AG10803 (cell line): ENCODE data around the gene DNTT.

ENCODE experiments used
- DNase-seq: peaks from one replicate; pipeline ENCODE4 v3.0.0; 2010; ENCODE audit warnings: low read depth
- H3K4me3 ChIP-seq: 2 replicates; pipeline ENCODE4 v1.5.1; 2011; ENCODE audit warnings: mild to moderate bottlenecking, low read length, control low read depth
- TF ChIP-seq, protein P1 (sequence below): conservative IDR thresholded peaks from 2 replicates; pipeline ENCODE4 v1.5.1; 2011; ENCODE audit warnings: mild to moderate bottlenecking, low read length, control low read depth, inconsistent platforms

The DNTT gene

DNA sequence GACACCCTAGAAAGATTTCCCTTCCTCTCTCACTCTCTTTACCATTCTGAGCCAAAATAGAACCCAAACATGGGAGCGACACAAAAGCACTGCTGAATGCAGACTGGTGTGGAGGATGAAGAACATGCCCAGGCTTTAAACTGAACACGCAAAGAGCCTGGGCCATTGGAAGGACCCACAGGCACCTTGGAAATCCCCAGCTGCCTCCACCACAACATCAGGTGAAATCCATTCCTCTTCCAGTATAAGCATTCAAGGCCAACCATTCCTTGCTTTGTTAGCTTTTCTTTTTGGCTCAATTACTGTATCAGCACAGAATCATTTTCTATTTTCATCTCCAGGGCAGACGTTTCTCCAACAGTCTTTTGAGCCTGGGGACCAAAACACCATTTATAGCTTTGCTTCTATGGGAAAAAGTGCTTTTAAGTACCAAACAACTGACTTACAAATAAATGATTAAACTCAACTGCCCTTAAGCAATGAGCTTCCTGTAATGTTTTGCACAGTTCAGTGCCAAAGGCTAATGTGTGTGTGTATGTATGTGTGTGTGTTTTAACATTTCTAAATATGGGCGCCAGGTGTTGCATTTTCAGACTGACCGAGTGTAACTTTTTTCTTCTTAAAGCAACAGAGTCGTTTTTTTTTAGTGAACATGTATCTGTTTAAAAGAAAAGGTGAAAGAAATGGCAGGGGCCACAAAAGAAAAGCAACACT is 16.7 kb upstream of the DNTT start:
- peak; percentile 17 for DNase-seq
- no peak overlapping the region for H3K4me3 ChIP-seq
- TF ChIP-seq, protein P1, sequence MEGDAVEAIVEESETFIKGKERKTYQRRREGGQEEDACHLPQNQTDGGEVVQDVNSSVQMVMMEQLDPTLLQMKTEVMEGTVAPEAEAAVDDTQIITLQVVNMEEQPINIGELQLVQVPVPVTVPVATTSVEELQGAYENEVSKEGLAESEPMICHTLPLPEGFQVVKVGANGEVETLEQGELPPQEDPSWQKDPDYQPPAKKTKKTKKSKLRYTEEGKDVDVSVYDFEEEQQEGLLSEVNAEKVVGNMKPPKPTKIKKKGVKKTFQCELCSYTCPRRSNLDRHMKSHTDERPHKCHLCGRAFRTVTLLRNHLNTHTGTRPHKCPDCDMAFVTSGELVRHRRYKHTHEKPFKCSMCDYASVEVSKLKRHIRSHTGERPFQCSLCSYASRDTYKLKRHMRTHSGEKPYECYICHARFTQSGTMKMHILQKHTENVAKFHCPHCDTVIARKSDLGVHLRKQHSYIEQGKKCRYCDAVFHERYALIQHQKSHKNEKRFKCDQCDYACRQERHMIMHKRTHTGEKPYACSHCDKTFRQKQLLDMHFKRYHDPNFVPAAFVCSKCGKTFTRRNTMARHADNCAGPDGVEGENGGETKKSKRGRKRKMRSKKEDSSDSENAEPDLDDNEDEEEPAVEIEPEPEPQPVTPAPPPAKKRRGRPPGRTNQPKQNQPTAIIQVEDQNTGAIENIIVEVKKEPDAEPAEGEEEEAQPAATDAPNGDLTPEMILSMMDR: no peak

DNA sequence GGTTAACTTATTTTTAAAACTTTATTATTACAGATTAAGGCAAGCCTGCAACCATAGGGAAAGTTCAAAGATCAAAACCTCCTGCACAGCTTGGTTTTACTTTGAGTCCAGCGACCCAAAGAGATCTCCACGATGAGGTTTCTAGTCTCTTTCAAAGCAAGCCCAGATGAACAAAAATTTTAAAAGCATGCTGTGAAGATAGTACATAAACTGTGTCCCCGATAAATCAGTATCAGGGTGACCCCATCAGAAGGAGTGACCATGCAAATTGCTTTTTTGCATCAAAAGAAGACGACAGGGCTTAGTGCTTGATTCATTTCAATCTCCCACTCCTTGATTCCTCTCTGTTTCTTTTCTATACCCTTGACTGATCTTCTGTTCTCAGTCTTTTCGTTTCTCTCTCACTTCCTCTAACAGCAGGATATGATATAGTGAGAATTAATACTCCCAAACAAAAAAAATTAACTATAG is 16.0 kb upstream of the DNTT start:
- DNase-seq: no peak
- TF ChIP-seq, protein P1: no peak
- H3K4me3 ChIP-seq: no peak overlapping the region

DNA sequence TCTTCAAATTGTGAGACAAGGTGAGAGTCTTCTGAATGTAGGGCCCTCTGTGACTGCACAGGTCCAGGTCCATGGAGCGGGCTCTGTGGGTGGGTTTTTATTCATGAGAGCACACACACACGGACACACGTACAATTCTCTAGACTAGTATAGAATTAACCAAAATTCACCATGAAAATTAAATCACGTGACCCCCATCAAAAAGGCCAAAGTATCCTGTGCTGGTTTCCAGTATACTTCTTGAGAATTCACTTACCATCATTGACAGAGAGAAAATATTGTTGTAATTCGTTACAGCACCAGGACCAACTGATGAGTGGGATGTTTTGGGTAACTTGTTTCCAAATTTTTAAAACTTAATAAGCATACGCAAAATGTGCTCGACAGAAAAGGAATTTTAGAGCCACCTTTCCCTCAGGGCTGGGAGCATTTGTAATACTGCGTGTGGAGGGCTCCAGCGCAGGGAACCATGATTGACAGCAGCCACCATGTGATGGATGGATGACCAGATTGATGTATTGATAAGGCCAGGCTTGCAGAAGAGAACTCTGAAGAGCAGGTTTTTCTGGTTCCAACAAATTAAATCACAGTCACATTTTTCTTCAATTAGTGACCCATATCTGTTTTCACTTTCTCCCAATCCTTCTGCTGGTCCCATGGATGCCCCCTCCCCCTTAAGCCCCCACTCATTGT is 14.9 kb upstream of the DNTT start:
- DNase-seq: no peak
- H3K4me3 ChIP-seq: no peak overlapping the region
- TF ChIP-seq, protein P1: no peak

DNA sequence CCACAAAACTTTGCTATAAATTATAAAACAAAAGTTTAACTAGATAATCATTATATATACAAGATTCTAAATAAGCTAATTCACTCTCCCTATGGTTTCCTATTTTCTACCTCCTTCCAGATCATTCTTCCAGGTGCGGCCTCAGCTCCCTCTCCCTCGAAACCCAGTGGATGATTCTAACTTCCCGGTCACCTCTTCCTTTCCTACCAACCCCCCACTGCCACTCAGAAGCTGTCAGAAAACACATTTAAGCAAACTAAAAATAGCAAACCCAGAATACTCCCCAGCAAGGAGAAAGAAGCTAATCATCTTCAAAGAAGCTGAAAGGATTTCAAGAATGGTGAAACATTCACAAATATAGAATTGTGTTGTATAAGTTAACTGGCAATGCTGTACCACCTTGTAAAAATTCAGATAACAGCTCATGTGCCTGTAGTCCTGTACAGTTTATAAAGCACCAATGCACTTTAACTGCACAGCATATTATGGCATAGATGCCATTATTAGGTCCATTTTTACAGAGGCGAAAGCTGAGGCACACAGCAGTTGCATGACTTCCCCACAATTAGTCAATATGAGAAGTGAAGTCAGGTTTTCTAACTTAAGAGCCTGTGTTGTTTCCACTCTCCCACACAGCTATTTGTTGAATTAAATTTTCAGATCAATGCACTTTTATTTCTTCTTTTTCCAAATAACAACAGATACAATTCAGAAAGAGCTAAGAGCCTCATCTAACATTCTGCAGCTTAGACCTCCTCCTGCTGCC is 13.7 kb upstream of the DNTT start:
- TF ChIP-seq, protein P1: no peak
- no peak for DNase-seq
- no peak overlapping the region for H3K4me3 ChIP-seq

DNA sequence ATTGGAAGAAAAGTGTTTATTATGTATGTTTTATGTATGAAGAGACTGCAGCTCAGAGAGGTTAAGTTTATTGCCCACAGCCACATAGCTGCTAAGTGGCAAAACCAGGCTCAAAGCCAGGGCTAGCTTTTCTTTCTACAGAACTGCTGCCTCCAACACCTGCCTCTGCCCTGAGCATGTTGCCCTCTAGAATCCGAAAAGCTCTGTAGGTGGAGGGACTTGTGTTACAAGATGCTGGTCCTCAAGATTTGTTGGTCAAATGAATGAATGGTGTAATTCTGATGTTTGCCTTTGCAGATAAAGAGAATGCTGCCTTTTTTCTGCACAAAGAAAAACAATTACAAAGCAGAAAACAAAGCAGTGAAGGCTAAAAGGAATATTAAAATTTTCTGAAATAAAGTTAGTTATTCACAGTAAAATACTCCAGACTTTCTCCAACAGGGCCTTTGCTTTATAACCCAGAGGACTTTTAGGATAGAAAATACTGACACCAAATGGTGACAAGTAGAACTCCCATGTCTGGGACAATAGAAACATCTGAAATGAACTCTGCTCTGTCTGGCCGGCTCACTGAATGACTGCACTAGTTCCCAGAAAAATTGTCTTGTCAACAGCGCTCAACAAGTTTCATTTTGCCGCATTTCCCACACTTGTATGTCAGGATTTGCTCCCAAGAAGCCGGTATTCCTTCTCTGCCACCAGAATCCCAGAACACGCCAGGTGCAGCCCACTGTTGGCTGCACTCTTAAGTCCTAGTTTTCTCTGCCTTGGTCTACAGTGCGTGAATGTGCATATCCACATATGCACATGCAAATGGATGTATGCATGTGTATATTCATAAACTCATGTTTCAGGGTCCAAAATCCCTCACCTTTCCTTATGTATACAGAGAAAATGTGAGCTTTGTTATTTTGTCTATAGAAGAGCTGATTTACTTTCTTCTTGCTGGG is 11.0 kb upstream of the DNTT start:
- TF ChIP-seq, protein P1: peak; percentile 62
- peak; percentile 51 for DNase-seq
- no peak overlapping the region for H3K4me3 ChIP-seq

DNA sequence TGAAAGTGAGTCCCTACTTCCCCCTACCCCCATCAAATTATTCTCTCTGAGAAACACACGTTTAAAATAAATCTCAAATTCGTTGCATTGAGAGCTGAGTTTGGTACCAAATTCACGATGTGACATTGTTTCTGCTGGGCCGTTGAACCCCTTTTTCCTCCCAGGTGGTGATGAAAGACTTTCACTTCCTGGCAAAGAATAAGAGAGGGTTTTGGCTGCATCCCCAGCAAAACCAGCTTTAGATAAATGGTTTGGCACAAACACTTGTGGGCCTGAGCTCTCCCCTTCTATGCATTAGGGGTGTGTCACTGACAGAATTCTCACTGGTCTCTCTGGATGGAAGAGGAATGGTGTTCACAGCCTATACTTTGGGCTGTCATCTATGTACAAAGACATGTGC is 8.8 kb upstream of the DNTT start:
- TF ChIP-seq, protein P1: no peak
- no peak overlapping the region for H3K4me3 ChIP-seq
- DNase-seq: no peak
